HG03108 (cell line): ENCODE measurements around the gene ZNF121.
"Not testable (repeated sequence)": the region's sequence is repeated elsewhere in the genome, so short reads cannot be mapped to it uniquely, and the experiment has no call there.

ENCODE experiments used
- ATAC-seq: cut with Tn5 transposase; IDR thresholded peaks from one replicate; pipeline ENCODE4 v1.9.1; 2021; ENCODE audit warnings: moderate library complexity; ENCODE audit not compliant: unreplicated experiment

The ZNF121 gene

GRCh38 chr19:9539201-9539600, 45.1 kb downstream of the ZNF121 start:
- not testable (repeated sequence) for ATAC-seq

- peak; percentile 54 for ATAC-seq
These were observed 45.9 kb downstream of the ZNF121 start, which contains the start of gene ZNF426 for GRCh38 chr19:9538183-9539058. Gene ZNF426 (minus strand): TSS chr19:9538645. CDS start chr19:9536232, 2,413 bp downstream.

- ATAC-seq = no peak
These were observed 48.4 kb downstream of the ZNF121 start for GRCh38 chr19:9535934-9536333.

- no peak for ATAC-seq
These were observed 52.4 kb downstream of the ZNF121 start for GRCh38 chr19:9531933-9532332.

GRCh38 chr19:9528757-9529336, 55.5 kb downstream of the ZNF121 start:
- ATAC-seq = no peak

GRCh38 chr19:9523885-9524474, 60.3 kb downstream of the ZNF121 start:
- no peak for ATAC-seq
